Vagina (tissue), 2 donors: ENCODE measurements around the gene PVALB. TPM values are rescaled to one million over a fixed set of nuclear protein-coding genes. Genes with fewer than 3 reads are reported as not detected.

Experiments
- DNase-seq, 2 donors: peaks; one replicate each; pipeline ENCODE4 v3.0.0-alpha.2; 2017; ENCODE audit errors: extremely low spot score in 2 of 2
- H3K27ac ChIP-seq: fragments of 200-600 bp; sonication (generic); one replicate; pipeline ENCODE4 v1.5.1; 2019
- H3K27me3 ChIP-seq: fragments of 200-600 bp; sonication (generic); one replicate; pipeline ENCODE4 v1.5.1; 2019
- H3K36me3 ChIP-seq, 2 donors: fragments of 200-600 bp; sonication (generic); one replicate each; pipeline ENCODE4 v1.5.1; 2017 to 2019
- H3K4me1 ChIP-seq: fragments of 200-600 bp; sonication (generic); one replicate; pipeline ENCODE4 v1.5.1; 2019
- H3K4me3 ChIP-seq, 2 donors: fragments of 200-600 bp; sonication (generic); 1 replicate in 1 of 2; 2 replicates in 1 of 2; pipeline ENCODE4 v1.5.1; 2016 to 2019
- H3K9me3 ChIP-seq: fragments of 200-600 bp; sonication (generic); one replicate; pipeline ENCODE4 v1.5.1; 2019
- POLR2A ChIP-seq, 2 donors: fragments of 450-650 bp; IDR thresholded peaks; one replicate each; pipeline ENCODE4 v1.6.1; 2017; ENCODE audit warnings: antibody characterized with exemption in 2 of 2, mild to moderate bottlenecking in 2 of 2, moderate library complexity in 2 of 2
- POLR2AphosphoS5 ChIP-seq, 2 donors: sonication (generic); formaldehyde crosslinking; IDR thresholded peaks; one replicate each; pipeline ENCODE4 v1.9.0; 2017; ENCODE audit warnings: antibody characterized with exemption in 2 of 2, mild to moderate bottlenecking in 2 of 2, low read depth in 1 of 2; ENCODE audit not compliant: insufficient read depth in 1 of 2
- intact Hi-C: fragments of 100-400 bp; cut with DNase I; formaldehyde crosslinking; loops from one replicate; pipeline ENCODE4 v1.15.1; 2023
- total RNA-seq: library from RNA; depleted of rRNA; stranded (reverse); fragments of >200 nt; gene quantifications from one replicate; pipeline ENCODE4 v1.2.3, GENCODE V29; 2016
- TF ChIP-seq, protein P1 (sequence below), 3 experiments: fragments of 450-650 bp in 2 of 3; fragments of 200-600 bp in 1 of 3; sonication (generic) in 1 of 3; IDR thresholded peaks; one replicate each; pipeline ENCODE4 v1.5.1; 2017 to 2019; ENCODE audit warnings: antibody characterized with exemption in 3 of 3, mild to moderate bottlenecking in 2 of 3, moderate library complexity in 2 of 3

The PVALB gene
- total RNA-seq, 1 donor from 2014 or later, result not detected

DNA sequence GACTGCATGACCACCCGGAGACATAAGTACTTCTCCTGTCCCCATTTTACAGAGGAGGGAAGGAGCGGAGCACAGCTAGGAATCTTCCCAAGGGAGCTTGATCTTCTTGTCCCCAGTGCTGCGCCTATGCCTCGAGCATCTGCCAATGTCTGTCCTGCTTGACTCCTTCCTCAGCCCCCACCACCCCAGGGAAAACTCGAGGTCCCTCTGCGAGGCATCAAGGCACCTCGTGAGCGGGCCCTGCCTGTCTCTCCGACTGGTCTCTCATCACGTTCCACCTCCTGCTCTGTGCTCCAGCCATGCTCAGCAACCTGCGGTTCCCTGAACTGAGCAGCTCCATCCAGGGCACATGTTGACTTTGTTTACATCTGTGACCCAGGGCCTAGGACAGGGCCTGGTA, 46.4 kb upstream of the PVALB start:
- H3K27ac ChIP-seq, result no peak overlapping the region
- no peak for TF ChIP-seq POLR2A (IDR thresholded peaks at IDR 0.05)
- TF ChIP-seq POLR2AphosphoS5 (IDR thresholded peaks at IDR 0.05; ENCODE audit: insufficient read depth in 1 of 2, low read depth in 1 of 2), result no peak
- TF ChIP-seq, protein P1, sequence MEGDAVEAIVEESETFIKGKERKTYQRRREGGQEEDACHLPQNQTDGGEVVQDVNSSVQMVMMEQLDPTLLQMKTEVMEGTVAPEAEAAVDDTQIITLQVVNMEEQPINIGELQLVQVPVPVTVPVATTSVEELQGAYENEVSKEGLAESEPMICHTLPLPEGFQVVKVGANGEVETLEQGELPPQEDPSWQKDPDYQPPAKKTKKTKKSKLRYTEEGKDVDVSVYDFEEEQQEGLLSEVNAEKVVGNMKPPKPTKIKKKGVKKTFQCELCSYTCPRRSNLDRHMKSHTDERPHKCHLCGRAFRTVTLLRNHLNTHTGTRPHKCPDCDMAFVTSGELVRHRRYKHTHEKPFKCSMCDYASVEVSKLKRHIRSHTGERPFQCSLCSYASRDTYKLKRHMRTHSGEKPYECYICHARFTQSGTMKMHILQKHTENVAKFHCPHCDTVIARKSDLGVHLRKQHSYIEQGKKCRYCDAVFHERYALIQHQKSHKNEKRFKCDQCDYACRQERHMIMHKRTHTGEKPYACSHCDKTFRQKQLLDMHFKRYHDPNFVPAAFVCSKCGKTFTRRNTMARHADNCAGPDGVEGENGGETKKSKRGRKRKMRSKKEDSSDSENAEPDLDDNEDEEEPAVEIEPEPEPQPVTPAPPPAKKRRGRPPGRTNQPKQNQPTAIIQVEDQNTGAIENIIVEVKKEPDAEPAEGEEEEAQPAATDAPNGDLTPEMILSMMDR (IDR thresholded peaks at IDR 0.05), result no peak
- DNase-seq, result no peak
- peaks cover 17% of the 10 kb centered on the region for H3K4me1 ChIP-seq
- no peaks in the 10 kb centered on the region for H3K27me3 ChIP-seq
- H3K4me3 ChIP-seq, result no peak overlapping the region
- no peaks in the 10 kb centered on the region for H3K9me3 ChIP-seq
- H3K36me3 ChIP-seq, result no peaks in the 10 kb centered on the region
- intact Hi-C loops, result no loop called here

DNA sequence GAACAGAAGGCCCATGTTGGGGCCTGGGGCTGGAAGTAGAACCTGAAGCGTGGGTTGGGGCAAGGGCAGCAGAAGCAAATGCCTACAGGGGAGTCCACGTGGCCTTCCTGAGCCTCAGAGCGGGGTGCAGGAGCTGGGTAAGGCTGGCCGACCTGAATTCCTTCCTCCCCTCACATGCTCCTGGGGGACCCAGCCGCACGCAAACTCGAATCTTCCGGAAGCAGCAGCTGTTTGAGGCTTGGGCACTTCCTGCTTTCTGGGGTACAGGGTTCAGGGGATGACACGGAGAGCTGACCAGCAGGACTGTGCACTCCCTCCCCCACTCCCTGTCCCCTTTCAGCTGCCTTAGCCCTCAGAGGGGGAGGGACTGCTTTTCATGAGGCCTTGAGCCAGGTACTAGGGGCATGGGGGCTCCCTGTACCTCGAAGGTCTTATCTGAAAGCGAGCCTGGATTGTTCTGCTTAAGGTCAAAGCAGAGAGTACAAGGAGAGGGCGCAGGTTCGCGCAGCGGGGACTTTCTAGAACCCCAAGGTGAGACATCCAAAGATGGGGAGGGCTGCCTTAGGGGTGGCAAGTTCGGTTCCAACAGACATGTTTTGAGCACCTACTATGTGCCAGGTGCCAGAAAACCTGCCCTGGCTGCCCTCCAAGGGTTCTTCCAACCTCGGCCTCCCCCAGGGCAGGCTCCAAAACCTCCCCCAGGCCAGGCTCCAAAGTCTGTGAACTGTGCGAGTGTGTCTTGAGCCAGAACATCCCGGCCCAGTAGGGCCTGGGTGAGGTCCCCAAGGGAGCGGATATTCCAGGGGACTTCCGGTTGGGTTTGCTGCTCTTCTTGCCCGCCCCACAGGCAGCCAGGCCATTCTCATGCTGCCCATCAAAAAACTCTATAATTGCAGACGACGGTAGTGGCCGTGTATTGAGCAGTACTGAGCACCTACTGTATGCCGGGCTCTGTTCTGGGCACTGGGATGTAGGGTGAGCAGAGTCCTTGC, 45.7 kb upstream of the PVALB start:
- Histone ChIP-seq H3K4me3 (no peak overlapping the region), H3K27me3 (no peaks in the 10 kb centered on the region), H3K36me3 (no peaks in the 10 kb centered on the region), H3K4me1 (peaks cover 17% of the 10 kb centered on the region), H3K9me3 (no peaks in the 10 kb centered on the region), H3K27ac (peak overlapping the region; percentile 3)
- DNase-seq, result no peak
- intact Hi-C loops, result no loop called here
- no peak for TF ChIP-seq POLR2A (IDR thresholded peaks at IDR 0.05)
- peak in 1 of 2 donors; percentile 16 for TF ChIP-seq POLR2AphosphoS5 (IDR thresholded peaks at IDR 0.05; ENCODE audit: insufficient read depth in 1 of 2, low read depth in 1 of 2)

DNA sequence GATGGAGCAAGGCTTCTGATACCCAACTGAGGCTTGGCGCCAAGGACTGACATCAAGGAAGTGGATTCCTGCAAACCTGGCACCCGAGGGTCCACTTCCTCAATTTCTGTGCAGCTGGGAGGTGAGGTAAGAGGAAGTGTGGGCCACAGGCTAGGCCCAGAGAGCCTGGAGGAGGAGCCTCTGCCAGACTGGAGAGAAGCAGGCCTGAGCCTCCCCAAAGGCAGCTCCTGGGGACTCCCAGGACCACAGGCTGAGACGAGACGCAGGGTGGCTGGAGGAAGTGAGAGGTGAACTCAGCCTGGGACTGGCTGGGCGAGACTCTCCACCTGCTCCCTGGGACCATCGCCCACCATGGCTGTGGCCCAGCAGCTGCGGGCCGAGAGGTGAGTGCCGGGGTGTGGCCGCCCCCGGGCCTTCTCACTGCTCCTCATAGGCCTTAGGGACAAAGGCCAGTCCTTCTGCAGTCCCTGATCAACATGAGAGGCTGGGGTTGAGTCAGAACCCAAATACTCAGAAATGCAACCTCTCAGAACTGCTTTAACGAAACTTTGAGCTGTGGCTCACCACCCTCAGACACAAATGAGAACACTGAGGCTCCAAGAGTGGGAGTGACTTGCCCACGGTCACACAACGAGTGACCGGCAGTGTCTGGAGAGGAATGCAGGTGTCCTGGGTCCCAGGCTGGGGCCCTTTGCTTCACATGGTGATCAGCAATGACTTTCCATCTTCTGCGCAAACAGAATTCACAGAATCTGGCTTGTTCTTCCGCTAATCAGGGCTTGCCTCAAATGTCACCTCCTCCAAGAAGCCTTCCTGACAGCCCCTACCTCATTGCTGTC, 44.2 kb upstream of the PVALB start, which contains the start of gene NCF4:
TSS of gene NCF4 (plus strand) at position 186 of the 839 bp plus-strand sequence. CDS start at position 352, 166 bp downstream.
- TF ChIP-seq POLR2A (IDR thresholded peaks at IDR 0.05) (no peak), POLR2AphosphoS5 (IDR thresholded peaks at IDR 0.05; ENCODE audit: insufficient read depth in 1 of 2, low read depth in 1 of 2) (peak in 1 of 2 donors; percentile 43)
- intact Hi-C loops, result no loop called here
- peaks cover 23% of the 10 kb centered on the region for H3K4me1 ChIP-seq
- no peaks in the 10 kb centered on the region for H3K36me3 ChIP-seq
- H3K9me3 ChIP-seq, result no peaks in the 10 kb centered on the region
- DNase-seq, result no peak
- H3K4me3 ChIP-seq, result peak within 1 kb of the TSS in 1 of 2 donors; percentile 4
- H3K27ac ChIP-seq, result peak within 1 kb of the TSS; percentile 48
- H3K27me3 ChIP-seq, result no peaks in the 10 kb centered on the region

DNA sequence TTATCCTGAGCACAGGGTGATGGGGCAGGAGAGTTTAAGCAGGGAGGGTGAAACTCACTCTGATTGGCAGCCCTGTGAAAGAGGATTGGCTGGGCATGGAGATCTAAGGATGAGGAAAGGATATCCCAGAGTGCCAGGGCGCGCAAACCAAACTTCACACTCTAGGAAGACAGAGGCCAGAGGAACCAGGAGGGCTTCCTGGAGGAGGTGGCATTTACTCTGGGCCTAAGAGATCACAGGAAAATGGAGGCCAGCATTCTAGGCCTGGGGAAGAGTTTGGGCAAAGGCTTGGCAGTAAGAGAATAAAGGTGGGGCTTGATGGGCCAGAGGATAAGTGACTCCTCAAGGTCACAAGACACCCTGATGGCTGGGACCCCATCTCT, 43.6 kb upstream of the PVALB start:
- Histone ChIP-seq H3K4me1 (peaks cover 26% of the 10 kb centered on the region), H3K36me3 (no peaks in the 10 kb centered on the region), H3K27ac (peak overlapping the region; percentile 48), H3K9me3 (no peaks in the 10 kb centered on the region), H3K27me3 (no peaks in the 10 kb centered on the region), H3K4me3 (no peak overlapping the region)
- intact Hi-C loops, result no loop called here
- no peak for DNase-seq
- no peak for TF ChIP-seq POLR2AphosphoS5 (IDR thresholded peaks at IDR 0.05; ENCODE audit: insufficient read depth in 1 of 2, low read depth in 1 of 2)
- TF ChIP-seq, protein P1 (IDR thresholded peaks at IDR 0.05), result no peak
- TF ChIP-seq POLR2A (IDR thresholded peaks at IDR 0.05), result no peak

DNA sequence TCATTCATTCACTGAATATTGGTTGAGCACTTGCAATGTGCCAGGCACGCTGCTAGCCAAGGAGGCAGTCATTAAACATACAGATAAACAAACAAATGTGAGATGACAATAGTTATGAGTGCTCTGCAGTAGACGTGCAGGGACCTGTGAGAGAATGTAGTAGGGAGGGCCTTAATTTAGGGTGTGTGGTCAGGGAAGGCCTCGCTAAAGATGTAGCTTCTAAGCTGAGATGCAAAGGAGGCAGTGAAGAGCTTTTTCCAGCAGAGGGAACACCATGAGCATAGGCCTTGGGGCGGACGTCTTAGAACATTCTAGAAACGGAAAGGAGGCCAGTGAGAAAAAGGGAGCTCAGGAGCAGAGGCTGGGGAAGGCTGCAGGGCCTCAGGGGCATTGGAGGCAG, 43.2 kb upstream of the PVALB start:
- Histone ChIP-seq H3K27ac (peak overlapping the region; percentile 48), H3K4me3 (no peak overlapping the region), H3K9me3 (no peaks in the 10 kb centered on the region), H3K4me1 (peaks cover 22% of the 10 kb centered on the region), H3K27me3 (no peaks in the 10 kb centered on the region), H3K36me3 (no peaks in the 10 kb centered on the region)
- DNase-seq, result no peak
- TF ChIP-seq, protein P1 (IDR thresholded peaks at IDR 0.05), result no peak
- TF ChIP-seq POLR2AphosphoS5 (IDR thresholded peaks at IDR 0.05; ENCODE audit: insufficient read depth in 1 of 2, low read depth in 1 of 2) (peak in 1 of 2 donors; percentile 81), POLR2A (IDR thresholded peaks at IDR 0.05) (no peak)
- intact Hi-C loops, result no loop called here
